HG03571 (cell line): Measurements from ENCODE around the gene KRT13.

Experiments used
- ATAC-seq: cut with Tn5 transposase; IDR thresholded peaks from one replicate; pipeline ENCODE4 v1.9.1; 2021; ENCODE audit not compliant: unreplicated experiment

KRT13 gene

DNA sequence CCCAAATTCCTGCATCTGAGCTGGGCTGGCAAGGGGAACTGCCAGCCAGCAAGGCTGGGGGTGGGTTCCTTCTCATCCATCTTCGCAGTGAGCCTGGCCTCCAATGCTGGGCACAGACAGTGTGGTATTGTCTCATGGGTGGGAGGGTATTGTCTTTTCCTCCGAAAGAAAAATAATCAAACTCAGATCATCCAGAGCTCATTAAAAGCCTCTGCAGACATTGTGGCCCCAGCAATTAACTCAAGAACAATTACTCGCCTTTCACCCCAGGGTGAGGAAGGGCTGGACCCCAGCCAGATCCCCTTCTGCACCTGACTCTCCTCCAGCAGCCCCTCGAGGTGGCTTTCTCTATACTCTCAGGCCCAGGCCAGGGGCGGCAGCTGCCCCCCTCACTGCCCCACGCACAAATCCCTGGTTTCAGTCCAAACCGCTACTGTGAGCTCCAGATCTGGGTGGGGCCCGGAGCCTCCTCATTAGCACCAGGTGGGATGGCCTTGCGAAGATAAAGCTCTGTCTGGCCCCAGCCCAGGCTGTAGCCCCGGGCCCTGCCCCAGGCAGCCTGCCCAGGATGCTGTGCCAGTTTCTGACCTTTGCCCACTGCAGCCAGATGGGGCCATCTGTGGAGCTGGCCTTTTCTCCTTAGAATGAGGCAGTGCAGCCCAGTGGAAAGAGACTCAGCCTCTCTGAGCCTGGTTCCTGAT, 15.6 kb upstream of the KRT13 start:
- ATAC-seq, result no peak

DNA sequence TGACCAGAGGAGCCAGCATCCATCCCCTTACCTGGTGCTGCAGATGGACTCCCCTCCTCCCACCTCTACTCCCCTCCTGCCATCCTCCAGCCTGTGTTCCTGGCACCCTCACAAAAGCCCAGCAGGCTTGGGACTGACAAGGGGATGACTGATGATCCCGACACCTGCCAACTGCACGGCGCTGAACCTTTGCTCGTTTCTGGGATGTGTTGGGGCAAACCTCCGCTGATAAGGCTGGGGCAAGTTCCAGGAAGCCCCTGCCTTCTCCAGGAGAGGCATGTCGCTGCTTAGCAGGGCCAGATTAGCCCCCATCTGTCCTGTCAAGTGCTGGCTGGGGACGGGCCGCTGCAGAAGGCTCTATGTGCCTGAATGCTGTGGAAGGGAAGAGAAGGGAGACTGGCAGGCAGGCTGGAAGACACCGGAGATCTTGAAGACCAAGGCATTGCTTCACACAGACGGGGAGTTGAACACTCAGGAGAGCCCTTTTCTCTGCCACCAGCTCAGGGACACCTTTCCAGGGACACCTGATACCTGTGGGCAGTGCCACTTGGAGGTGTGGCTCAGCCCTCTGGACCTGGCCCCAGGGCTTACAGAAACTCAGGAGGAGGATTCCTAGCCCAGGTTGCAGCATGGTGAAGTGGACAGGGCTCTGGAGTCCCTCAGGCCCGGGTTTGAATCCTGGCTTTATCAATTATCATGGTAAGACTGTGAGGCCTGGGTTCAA, 14.3 kb upstream of the KRT13 start:
- no peak for ATAC-seq

DNA sequence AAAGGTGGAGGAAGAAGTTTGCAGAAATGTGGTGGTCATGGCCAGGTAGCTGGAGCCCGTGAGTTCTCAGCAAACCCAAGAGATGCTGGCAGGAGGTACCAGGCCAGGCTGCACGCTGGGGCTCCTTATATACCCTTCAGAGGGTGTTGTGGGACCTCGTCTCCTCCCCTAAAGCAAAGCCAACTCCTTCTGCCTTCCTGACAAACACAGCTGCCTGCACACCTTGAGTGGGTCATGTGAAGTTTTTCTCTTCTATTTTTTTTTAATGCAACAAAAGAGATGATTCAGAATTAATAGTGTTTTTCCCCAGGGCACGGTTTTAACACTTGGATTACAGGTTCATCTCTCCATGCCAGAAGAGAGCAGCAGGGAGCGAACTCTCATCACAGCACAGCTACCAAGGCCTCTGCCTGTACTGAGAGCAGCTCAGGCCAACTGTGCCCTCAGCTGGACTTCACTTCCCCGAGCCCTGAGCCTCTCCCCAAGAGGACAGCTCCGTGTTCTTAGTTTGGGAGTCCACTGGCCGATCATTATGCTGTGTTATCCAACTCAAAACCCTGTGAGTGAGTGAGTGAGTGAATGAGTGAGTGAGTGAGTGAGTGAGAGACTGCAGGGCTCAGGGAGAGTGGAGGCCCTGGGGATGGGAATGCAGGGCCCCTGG, 13.5 kb upstream of the KRT13 start, which contains the start of gene KRT15:
KRT15 (minus strand) TSS at position 102 of the 661 bp plus-strand sequence; CDS start at position 39, 63 bp downstream.
- ATAC-seq, result no peak

DNA sequence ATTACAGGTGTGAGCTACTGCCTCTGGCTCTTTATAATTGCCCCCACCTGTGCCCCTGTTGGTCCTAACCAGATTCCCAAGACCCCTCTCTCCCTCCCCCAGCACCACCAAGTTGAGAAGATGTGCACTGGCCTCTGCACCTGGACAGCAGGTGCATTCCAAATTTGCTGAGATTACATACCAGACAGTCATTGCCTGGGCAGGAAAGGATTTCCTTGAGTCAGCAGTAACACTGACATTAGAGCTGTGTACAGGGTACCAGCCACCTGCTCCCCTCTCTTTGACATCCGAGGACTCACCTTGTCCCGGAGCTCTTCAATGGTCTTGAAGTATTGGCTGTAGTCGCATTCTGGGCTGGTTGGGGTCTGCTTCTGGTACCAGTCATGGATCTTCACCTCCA, 12.6 kb upstream of the KRT13 start:
- ATAC-seq, result no peak

DNA sequence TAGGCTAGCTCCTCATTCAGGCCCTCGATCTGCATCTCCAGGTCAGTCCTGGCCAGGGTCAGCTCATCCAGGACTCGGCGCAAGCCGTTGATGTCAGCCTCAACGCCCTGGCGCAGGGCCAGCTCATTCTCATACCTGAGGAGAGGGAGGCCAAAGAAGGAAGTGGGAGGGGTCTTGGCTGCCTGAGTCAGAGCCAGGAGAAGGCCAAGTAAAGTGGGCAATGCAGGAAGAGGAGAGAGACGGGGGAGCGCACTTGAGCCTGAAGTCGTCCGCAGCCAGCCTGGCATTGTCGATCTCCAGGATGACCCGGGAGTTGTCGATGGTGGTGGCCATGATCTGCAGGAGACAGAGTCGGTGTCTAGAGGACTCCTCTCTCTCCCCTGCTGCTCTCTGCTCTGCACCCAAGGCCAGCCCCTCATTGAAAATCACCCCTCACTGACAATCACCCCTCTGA, 11.4 kb upstream of the KRT13 start:
- no peak for ATAC-seq

DNA sequence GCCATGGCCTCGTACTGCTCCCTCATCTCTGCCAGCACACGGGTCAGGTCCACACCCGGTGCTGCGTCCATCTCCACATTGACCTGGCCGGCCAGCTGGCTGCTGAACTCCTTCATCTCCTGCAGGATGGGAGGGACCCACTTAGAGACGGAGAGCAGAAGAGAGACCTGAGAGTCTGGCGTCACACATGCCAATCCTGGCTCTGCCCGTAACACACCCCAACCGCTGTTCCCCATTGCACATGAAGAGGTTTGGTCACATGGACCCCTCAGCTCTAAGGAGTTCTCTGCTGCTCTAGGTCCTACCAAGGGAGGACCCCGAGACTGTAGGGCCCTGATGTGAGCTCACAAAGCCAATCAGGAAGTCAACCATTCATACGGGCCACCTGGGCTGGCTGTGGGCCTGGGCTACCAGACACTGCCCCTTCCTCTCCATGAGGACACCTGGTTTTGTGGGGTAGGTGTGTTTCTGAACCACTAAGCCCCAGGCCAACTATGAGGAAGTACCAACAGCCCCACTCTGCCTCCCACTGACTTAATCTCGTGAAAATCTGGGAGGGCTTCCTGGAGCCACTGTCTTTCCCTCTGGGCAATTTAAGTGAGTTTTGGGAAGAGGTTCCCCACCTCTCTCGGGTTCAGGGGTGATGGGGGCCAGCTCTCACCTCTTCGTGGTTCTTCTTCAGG, 10.9 kb upstream of the KRT13 start:
- no peak for ATAC-seq

DNA sequence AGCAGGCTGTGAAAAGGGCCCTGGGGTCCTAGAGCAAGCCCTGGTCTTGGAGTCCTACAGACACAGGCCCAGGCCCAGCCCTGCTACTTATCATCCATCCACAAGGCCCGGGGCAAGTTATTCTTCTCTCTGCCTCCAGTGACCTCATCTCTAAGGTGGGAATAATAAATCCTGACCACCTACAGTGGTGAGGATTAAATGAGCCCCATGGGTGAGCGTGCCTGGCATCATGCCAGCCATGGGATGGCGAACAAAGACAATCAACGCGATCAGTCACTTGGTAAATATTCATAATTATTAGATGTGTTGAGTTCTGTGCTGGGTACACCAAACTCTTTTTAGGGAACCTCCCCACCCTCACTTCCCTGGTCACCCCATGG, 7.7 kb upstream of the KRT13 start:
- ATAC-seq, result no peak

DNA sequence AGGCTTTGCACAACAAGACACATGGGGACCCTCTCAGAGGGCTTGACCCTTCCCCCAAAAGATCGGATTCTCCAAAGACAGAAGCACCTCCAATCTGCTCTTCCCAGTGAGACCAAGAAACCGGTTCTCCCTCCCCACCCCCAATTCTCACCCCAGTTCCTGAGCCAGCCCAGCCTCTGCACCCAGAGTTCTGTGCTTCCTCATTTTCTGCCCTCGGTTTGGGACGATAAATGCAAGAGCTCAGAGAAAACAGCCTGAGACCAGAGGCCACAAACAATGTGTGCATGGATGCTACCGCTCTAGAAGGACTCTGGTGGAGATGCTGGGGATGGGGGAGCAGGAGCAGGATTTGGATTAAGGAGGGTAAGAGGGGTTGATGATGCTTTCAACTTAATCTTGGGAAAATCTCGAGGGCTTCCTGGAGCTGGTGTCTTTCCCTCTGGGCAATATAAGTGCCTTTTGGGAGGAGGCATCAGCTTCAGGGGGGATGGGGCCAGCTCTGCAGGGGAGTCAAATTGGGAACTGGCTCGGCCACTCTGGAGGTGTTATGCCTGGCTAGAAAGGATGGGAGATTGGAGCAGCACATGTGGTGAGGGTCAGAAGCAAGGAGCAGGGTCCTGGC, 7.2 kb upstream of the KRT13 start:
- ATAC-seq, result no peak

DNA sequence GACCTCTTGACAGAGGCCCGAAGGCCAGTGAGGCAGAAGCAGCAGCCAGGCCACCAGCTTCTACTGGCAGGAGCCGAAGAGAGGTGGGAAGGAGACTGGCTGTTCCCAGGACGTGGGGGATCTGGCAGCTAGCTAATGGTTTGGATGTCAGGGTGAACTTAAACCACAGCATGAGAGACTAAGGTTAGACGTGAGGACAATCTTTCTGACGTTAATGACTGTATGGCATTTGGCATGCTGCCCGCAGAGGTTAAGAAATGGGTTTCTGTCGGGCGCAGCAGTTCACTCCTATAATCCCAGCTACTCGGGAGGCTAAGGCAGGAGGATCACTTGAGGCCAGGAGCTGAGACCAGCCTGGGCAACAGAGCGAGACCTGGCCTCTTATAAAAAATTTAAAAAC, 6.3 kb upstream of the KRT13 start:
- ATAC-seq, result no peak

DNA sequence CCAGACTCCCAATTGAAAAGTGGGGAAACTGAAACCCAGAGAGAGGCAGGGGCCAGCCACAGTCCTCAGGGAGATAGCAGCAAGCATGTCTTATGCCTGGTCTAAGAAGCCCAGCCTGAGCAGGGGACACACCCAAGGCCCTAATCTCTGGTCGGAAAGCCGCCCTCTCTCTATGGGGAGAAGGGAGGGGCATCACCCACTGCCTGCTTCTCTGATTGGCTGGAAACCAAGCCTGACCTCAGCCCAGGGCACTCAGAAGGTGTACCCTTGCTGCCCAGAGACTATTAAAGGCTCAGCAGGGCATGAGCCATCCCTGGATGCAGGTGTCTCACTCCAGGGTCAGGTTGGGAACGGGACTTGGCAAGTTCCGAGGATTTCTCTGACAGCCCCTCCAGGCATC, 5.7 kb upstream of the KRT13 start:
- no peak for ATAC-seq

DNA sequence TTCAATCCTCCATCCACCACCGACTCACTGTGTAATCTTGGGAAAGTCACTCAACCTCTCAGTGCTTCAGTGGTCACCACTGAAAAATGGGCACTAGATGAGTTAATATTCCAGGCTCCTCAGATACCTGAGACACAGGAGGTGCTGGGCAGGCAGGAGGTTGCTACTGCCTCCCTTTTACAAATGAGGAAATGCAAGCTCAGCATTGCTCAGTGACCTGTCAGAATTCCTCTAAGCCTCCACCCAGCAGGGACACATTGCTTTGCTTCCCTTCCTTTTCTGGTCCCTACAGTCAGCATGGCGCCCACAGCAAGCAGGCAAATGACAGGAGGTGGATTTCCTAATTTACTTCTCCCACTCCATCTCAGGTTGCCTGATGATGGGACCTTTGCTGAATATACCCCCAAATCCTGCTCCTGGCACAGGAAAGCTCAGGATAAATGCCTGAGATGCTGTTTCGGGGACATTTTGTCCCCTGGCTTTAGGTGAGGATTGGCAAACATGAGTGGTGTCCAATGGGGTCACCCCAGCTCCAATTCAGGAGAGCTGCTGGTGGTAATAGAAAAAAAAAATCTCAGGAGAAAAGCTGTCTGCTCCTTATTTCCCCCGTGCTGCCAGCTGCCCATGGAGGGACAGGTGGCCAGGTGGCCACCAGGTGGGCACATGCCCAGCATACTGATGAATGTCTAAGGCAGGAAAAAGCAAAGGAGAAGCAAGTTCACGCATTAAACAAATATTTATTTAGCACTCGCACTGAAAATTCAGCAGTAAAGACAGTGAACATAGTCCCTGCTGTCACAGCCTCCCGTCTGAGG, 5.0 kb upstream of the KRT13 start:
- no peak for ATAC-seq

DNA sequence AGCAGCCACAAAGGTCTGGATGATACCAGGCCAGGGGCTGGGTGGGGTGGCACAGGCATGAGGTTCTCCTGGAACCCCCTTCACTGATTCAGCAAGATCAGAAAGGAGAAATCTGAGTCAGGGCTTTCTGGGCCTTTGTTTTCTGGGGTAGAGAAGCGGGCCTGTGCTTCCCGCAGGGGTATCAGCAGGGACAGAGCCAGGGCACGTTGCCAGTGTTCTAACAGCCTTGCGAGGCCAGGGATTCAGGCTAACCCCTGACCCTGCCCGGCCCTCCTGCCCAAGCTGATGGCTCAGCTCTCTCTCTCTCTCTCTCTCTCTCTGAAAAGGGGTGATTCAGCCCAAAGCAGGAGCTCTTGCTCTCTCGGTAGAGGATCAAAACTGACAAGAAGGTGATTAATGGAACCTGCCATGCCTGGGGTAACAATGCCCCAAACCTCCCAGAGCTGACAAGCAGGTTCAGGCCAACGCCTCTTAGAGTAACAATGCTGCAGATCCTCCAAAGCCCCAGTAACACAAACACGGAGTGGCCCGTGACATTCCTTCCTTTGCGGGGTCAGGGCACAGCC, 2.0 kb upstream of the KRT13 start:
- no peak for ATAC-seq

DNA sequence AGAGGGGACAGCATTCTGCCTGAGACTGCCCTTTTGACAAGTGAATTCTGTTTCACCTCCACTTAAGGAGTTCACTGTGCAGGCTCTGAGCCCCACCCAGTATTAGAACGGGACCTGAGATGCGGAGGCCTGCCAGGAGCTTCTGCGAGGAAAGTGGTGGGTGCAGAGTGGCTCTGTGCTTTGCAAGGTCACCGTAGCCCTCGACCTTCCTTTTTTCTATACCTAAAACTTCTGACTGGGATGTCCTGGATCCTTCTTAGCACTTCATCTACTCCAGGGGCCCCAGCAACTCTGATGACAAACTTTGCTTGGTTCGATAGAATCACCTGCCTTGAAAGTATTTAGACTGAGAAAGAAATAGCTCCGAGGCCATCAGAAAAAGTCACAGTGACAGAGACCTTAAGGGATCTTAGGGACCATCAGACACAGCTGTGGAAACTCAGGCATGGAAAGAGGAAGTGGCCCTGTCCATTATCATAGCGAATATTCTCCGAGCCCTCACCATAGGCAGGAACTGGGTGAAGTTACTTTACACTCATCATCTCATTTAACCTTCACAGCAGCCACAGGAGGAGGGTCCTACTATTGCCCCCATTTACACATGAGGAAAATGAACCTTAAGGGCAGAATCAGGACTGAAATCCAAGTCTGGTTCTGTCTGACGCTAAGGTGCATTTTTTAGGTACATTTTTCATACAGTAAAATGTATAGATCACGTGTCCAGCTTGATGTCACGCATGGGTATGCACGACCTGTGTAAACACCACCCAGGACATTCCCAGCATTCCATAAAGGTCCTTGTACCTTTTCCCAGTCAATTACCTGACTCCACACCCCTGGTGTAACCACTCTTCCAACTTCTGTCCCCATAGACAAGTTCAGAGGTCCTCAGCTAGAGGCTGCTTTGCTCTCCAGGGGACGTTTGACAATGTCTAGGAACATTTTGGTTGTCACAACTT, 676 bp upstream of the KRT13 start:
- no peak for ATAC-seq

DNA sequence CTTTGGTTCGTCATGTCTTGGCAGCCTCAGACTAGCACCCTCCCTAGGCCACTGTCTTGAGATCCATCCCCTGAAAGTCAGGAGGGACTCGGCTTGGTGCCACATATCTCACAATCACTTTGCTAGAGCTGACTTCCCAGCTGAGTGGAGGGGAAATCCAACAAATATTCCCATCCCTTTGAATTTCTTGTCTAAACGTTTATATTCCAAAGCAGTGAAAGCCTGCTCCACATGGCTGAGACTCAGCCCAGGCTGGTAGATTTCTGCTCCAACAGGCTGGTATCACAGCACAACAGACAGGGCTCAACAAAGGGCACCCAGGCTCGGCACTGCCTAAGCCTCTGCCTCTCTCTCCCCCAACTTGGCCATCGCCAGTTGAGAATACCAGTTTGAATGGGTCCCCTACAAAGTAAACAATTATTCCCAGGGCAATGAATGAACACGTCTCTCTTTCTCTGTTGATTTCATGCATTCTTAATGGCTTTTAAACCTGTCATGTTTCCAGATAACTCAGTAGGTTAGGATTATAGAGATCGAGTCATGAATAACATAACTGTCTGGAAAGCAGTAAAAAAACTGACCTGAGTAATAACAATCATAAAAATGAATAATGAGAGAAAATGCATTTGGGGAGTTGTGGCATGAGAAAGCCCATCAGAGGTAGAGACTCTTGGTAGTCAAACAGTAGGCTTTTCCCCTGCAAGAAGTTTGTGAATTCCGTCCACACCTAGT, 1.0 kb downstream of the KRT13 start:
- ATAC-seq, result no peak

DNA sequence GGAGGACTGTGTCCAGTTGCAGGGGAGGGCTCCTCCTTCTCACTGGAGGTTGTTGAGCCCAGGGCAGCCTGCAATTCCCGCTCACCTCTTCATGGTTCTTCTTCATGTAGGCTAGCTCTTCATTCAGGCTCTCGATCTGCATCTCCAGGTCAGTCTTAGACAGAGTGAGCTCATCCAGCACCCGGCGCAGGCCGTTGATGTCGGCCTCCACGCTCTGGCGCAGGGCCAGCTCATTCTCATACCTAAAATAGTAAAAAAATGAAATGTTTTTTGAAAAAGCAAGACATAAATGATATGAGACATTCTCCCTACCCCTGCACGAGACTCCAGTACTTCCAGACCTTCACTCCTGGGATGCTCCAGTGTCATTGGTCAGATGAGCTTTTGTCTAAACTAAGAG, 2.2 kb downstream of the KRT13 start:
- ATAC-seq, result no peak

DNA sequence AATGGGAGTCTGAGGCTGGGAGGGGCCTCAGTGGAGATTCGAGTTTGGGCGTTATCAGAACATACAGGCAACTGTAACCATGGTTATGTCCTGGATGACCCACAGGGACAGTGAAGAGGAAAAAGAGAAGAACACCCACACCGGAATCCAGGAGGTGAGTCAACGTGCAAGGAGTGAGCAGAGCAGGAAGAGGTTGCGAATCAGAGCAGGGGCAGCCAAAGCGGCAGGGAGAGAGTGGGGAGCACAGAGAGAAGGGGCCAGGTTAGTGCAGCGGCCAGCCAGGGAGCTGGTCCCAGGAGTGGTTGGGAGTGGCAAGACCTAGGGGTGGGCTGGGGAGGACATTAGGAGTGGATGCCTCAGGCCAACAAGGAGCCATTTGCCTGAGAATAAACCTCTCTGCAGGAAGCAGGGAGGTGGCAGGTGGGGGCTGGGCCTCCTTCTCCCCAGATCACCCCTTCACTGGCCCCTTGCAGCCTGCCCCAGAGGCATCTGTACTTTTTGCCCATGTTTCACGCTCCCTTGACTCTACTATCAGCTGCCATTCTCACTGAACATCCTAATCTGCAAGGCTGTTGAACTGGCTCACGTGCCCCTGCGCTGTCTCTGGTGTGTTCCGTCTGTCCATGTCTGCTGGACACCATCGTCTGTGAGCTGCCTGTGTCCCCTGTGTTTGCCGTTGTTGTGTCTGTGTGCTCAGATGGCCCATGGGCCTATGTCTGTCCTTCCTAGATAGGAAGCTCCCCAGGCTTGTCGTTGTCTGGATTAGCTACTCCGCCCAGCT, 5.1 kb downstream of the KRT13 start:
- ATAC-seq, result no peak

DNA sequence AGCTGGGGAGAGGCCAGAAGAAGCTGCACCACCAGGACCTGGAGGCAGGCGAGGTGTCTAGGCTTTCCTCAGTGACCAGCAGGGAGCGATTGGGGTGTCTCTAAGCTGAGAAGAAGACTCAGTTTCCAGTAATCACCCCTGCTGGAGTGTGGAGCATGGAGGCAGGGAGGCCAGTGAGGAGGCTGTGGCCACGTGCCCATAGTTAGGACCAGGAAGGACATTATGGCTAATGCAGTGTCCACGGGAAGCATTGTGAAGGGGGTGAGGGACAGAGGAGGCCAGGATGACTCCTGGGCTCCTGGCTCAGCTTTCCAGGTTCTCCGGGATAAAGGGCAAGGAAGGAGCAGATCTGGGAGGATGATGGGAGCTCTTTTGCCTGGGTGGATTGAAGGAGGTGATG, 5.7 kb downstream of the KRT13 start:
- ATAC-seq, result no peak
